K562 (cell line): ENCODE data around the gene SH3RF1. TPM values are rescaled to one million over a fixed set of nuclear protein-coding genes. Genes with fewer than 3 reads are reported as not detected.

Experiments used
- ATAC-seq: fragments of 200-7000 bp; cut with Tn5 transposase; 3 replicates; pipeline ENCODE4 v1.9.1; 2020; ENCODE audit warnings: moderate library complexity
- BruUV-seq: library from RNA; stranded (reverse); fragments of 400-500 nt; replicated peaks from 2 replicates; lab custom pipeline; 2021; lab: Mats Ljungman, UMichigan
- CTCF ChIA-PET: fragments of 300-600 bp; formaldehyde crosslinking; extraction: SDS; loops from one replicate; lab custom pipeline; 2021; ENCODE audit warnings: low intra/inter-chr PET ratio; lab: Yijun Ruan, JAX
- POLR2A ChIA-PET: fragments of 300-600, 350-650 bp; sonication (Branson Sonifier 250); formaldehyde crosslinking; extraction: SDS; loops from one replicate; lab custom pipeline; 2021; ENCODE audit warnings: antibody characterized with exemption, inconsistent platforms; lab: Yijun Ruan, JAX
- DNase-seq, 4 experiments: peaks; one replicate each; pipeline versions ENCODE4 v3.0.0 to v3.0.0-alpha.2; 2011 to 2018; ENCODE audit warnings: low spot score in 3 of 4, mixed read lengths in 3 of 4; ENCODE audit errors: extremely low read depth in 1 of 4
- FAIRE-seq: peaks from 2 replicates; lab custom pipeline; 2011; peaks lifted over from hg19 to GRCh38; lab: Jason Lieb, UNC
- H2AFZ ChIP-seq: 2 replicates; pipeline ENCODE4 v1.6.0; 2011; ENCODE audit warnings: low read depth, low read length, control low read depth, inconsistent platforms
- H3K27ac ChIP-seq: fragments of 200-600 bp; 3 replicates; pipeline ENCODE4 v1.8.0; 2011; ENCODE audit warnings: low read depth, mild to moderate bottlenecking, control low read depth, inconsistent platforms, low read length, moderate library complexity, mixed read lengths; ENCODE audit errors: extremely low read depth
- H3K27me3 ChIP-seq, 2 experiments: fragments of 300-600 bp in 1 of 2; 2 replicates in 1 of 2; 3 replicates in 1 of 2; pipeline versions ENCODE4 v1.6.0 to v1.8.0; 2011; ENCODE audit warnings: inconsistent platforms in 2 of 2, low read length in 2 of 2, mild to moderate bottlenecking in 1 of 2, mixed read lengths in 1 of 2, moderate library complexity in 1 of 2; ENCODE audit not compliant: control insufficient read depth in 2 of 2, insufficient read depth in 2 of 2
- H3K36me3 ChIP-seq: fragments of 300-600 bp; 3 replicates; pipeline ENCODE4 v1.8.0; 2011; ENCODE audit warnings: mild to moderate bottlenecking, low read length, inconsistent platforms; ENCODE audit not compliant: control insufficient read depth, insufficient read depth
- H3K4me1 ChIP-seq, 2 experiments: fragments of 200-600 bp in 1 of 2; replicated peaks in 1 of 2; 2 replicates in 1 of 2; 3 replicates in 1 of 2; pipeline versions ENCODE4 v1.5.1 to v1.8.0; 2011; ENCODE audit warnings: inconsistent platforms in 2 of 2, low read length in 2 of 2, mild to moderate bottlenecking in 1 of 2, mixed read lengths in 1 of 2, moderate library complexity in 1 of 2; ENCODE audit not compliant: control insufficient read depth in 2 of 2, insufficient read depth in 2 of 2
- H3K4me2 ChIP-seq: 2 replicates; pipeline ENCODE4 v1.6.1; 2011; ENCODE audit warnings: low read length, control low read depth, inconsistent platforms, mixed read lengths; ENCODE audit not compliant: insufficient read depth
- H3K4me3 ChIP-seq: fragments of 200-600 bp; sonication (generic), shearing (Covaris generic); 2 replicates; pipeline ENCODE4 v1.5.1; 2016; ENCODE audit warnings: control low read depth, inconsistent platforms
- H3K79me2 ChIP-seq: fragments of 200-600 bp; 3 replicates; pipeline ENCODE4 v1.8.0; 2011; ENCODE audit warnings: low read length, inconsistent platforms; ENCODE audit not compliant: control insufficient read depth, insufficient read depth
- H3K9ac ChIP-seq, 2 experiments: 2 replicates each; pipeline versions ENCODE4 v1.6.0 to v1.6.1; 2011; ENCODE audit warnings: low read depth in 2 of 2, low read length in 2 of 2, control low read depth in 1 of 2, inconsistent platforms in 1 of 2, mild to moderate bottlenecking in 1 of 2, mixed read lengths in 1 of 2; ENCODE audit not compliant: insufficient read depth in 1 of 2
- H3K9me1 ChIP-seq: one replicate; pipeline ENCODE4 v1.6.0; 2011; ENCODE audit warnings: inconsistent platforms, mild to moderate bottlenecking, low read length, moderate library complexity; ENCODE audit not compliant: control insufficient read depth, insufficient read depth
- H3K9me3 ChIP-seq: replicated peaks from 2 replicates; pipeline ENCODE4 v1.5.1; 2011; ENCODE audit warnings: low read depth, low read length, inconsistent platforms; ENCODE audit not compliant: control insufficient read depth, insufficient read depth
- H4K20me1 ChIP-seq: replicated peaks from 2 replicates; pipeline ENCODE4 v1.6.1; 2011; ENCODE audit warnings: low read length, inconsistent platforms, mixed read lengths; ENCODE audit not compliant: control insufficient read depth, insufficient read depth
- ATF3 ChIP-seq, 2 experiments: fragments of 450-650 bp in 1 of 2; sonication (generic) in 1 of 2; formaldehyde crosslinking in 1 of 2; IDR thresholded peaks in 1 of 2; conservative IDR thresholded peaks in 1 of 2; 2 replicates each; pipeline versions ENCODE4 v1.6.1 to v1.8.1; 2016 to 2023; ENCODE audit warnings: mild to moderate bottlenecking in 2 of 2, moderate library complexity in 2 of 2, inconsistent platforms in 1 of 2, missing genetic modification reagents in 1 of 2
- ATF7 ChIP-seq: fragments of 450-650 bp; IDR thresholded peaks from 2 replicates; pipeline ENCODE4 v1.7.1; 2014; ENCODE audit warnings: mild to moderate bottlenecking, moderate library complexity
- CREB1 ChIP-seq, 2 experiments: sonication (generic) in 1 of 2; formaldehyde crosslinking in 1 of 2; IDR thresholded peaks; 2 replicates each; pipeline versions ENCODE4 v1.6.1 to v1.8.0; 2012 to 2022; ENCODE audit warnings: inconsistent platforms in 1 of 2, mild to moderate bottlenecking in 1 of 2, missing genetic modification reagents in 1 of 2, moderate library complexity in 1 of 2
- NCOA4 ChIP-seq: fragments of 450-650 bp; IDR thresholded peaks from 2 replicates; pipeline ENCODE4 v1.6.1; 2018; ENCODE audit warnings: mild to moderate bottlenecking; ENCODE audit not compliant: partially characterized antibody
- SNRNP70 ChIP-seq: fragments of 200-400 bp; formaldehyde crosslinking; optimal IDR thresholded peaks from 2 replicates; pipeline ENCODE3; 2017; ENCODE audit warnings: low read depth, low read length
- SREBF1 ChIP-seq: fragments of 150-350 bp; IDR thresholded peaks from 2 replicates; pipeline ENCODE4 v1.6.1; 2014; ENCODE audit warnings: antibody characterized with exemption, low read depth, low read length, borderline replicate concordance
- STAT5B ChIP-seq: fragments of 250-450 bp; sonication (Bioruptor Pico); IDR thresholded peaks from 2 replicates; pipeline ENCODE4 v1.8.0; 2021; ENCODE audit warnings: mild to moderate bottlenecking, inconsistent platforms
- WGBS: fragments of 100-300 bp; shearing (Covaris generic); methylation state at CpG from one replicate; pipeline ENCODE4 v1.1.6; 2016; ENCODE audit warnings: low coverage, mixed read lengths; ENCODE audit not compliant: insufficient coverage; ENCODE audit errors: missing lambda C conversion rate; 5-methylcytosine and 5-hydroxymethylcytosine counted together
- in situ Hi-C: fragments of 300-500 bp; cut with MboI; formaldehyde crosslinking; loops from 4 replicates; pipeline ENCODE4 v1.15.0; 2018; ENCODE audit warnings: inconsistent platforms, mixed read lengths
- intact Hi-C: fragments of 100-400 bp; cut with micrococcal nuclease; formaldehyde crosslinking; loops from 2 replicates; pipeline ENCODE4 v1.14.2; 2022
- polyA plus RNA-seq, 8 experiments: library from polyadenylated mRNA; depleted of rRNA in 4 of 8; stranded (reverse) in 5 of 8; unstranded in 3 of 8; fragments of >200 nt; fragmentation: Nextera tagmentation in 2 of 8; fragmentation: Illumina TruSeq in 1 of 8; extraction: Ambion mirVana in 2 of 8; extraction: Trizol in 1 of 8; gene quantifications; 2 replicates each; pipeline versions ENCODE4 v1.2.1 to v1.2.3, GENCODE V29; 2011 to 2014; ENCODE audit warnings: inconsistent platforms in 1 of 8, missing spikeins in 1 of 8
- total RNA-seq, 7 experiments: library from RNA; depleted of rRNA in 6 of 7; stranded (reverse); fragments of >200 nt in 6 of 7; fragmentation: Illumina TruSeq in 2 of 7; extraction: Trizol in 2 of 7; gene quantifications; 2 replicates each; pipeline versions ENCODE4 v1.2.1 to v1.2.3, GENCODE V29; 2011 to 2021; ENCODE audit warnings: low replicate concordance in 1 of 7
- TF ChIP-seq, protein P1 (sequence below): sonication (generic); formaldehyde crosslinking; IDR thresholded peaks from 2 replicates; pipeline ENCODE4 v1.8.1; 2022; ENCODE audit warnings: missing genetic modification reagents

SH3RF1 gene
- total and polyA plus RNA-seq, 9 of the 15 experiments (the other 6 are each of a cell fraction or from before 2014, with no cell fraction given) = 0.04 to 0.16 (median 0.11) TPM; not detected in 6

- in situ Hi-C loops = no loop called here
- TF ChIP-seq SREBF1 (no peak), ATF3 (IDR thresholded peaks at IDR 0.05) (peak; percentile 64), ATF3 (CRISPR knock-in tag; conservative IDR thresholded peaks at IDR 0.05) (no peak), SNRNP70 (no peak), STAT5B (no peak), ATF7 (peak; percentile 53), CREB1 (IDR thresholded peaks at IDR 0.05) (no peak), CREB1 (CRISPR knock-in tag; IDR thresholded peaks at IDR 0.05) (no peak), NCOA4 (no peak)
- TF ChIP-seq, protein P1, sequence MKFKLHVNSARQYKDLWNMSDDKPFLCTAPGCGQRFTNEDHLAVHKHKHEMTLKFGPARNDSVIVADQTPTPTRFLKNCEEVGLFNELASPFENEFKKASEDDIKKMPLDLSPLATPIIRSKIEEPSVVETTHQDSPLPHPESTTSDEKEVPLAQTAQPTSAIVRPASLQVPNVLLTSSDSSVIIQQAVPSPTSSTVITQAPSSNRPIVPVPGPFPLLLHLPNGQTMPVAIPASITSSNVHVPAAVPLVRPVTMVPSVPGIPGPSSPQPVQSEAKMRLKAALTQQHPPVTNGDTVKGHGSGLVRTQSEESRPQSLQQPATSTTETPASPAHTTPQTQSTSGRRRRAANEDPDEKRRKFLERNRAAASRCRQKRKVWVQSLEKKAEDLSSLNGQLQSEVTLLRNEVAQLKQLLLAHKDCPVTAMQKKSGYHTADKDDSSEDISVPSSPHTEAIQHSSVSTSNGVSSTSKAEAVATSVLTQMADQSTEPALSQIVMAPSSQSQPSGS (CRISPR knock-in tag) = no peak
These were observed 4.4 kb upstream of the SH3RF1 start for GRCh38 chr4:169275180-169275579.

More at GRCh38 chr4:169275180-169275579, 4.4 kb upstream of the SH3RF1 start:
- no peak overlapping the region for H3K9ac ChIP-seq
- no peak overlapping the region for H2AFZ ChIP-seq
- no peak overlapping the region for H3K27ac ChIP-seq
- WGBS = 0% methylated on average over 2 of the region's 2 CpGs
- H3K9me1 ChIP-seq = no peaks in the 10 kb centered on the region
- peaks cover 0 to 14% of the 10 kb centered on the region in 2 experiments; a peak in 2 of 5 replicates for H3K4me1 ChIP-seq
- POLR2A ChIA-PET = interaction anchor here (0.6 kb wide), 1 partner anchor 18 kb away, joined by 3 read pairs; no protein-coding TSS in a partner anchor
- FAIRE-seq = no peak
- no TSS peak for BruUV-seq
- DNase-seq = no peak
- H3K27me3 ChIP-seq = peaks cover 7 to 17% of the 10 kb centered on the region in 2 experiments; a peak in 3 of 5 replicates
- CTCF ChIA-PET = no interaction called here
- H3K36me3 ChIP-seq = no peaks in the 10 kb centered on the region
- H3K79me2 ChIP-seq = no peaks in the 10 kb centered on the region
- no peak for ATAC-seq
- intact Hi-C loops = loop anchor here (10.0 kb wide), 1 partner anchor 210 kb away; no protein-coding TSS in a partner anchor
- no peaks in the 10 kb centered on the region for H3K9me3 ChIP-seq
- no peak overlapping the region for H3K4me2 ChIP-seq
- H4K20me1 ChIP-seq = no peaks in the 10 kb centered on the region
- H3K4me3 ChIP-seq = no peak overlapping the region
